NB4 (cell line): Measurements from ENCODE around the gene GNG7.

Experiments
- POLR2A ChIP-seq: IDR thresholded peaks from 2 replicates; pipeline ENCODE4 v1.6.1; 2011; ENCODE audit warnings: mild to moderate bottlenecking; ENCODE audit not compliant: insufficient read length; ENCODE audit errors: extremely low read depth
- TF ChIP-seq, protein P1 (sequence below): IDR thresholded peaks from one replicate; pipeline ENCODE4 v1.5.1; 2012; ENCODE audit warnings: low read depth, low read length

DNA sequence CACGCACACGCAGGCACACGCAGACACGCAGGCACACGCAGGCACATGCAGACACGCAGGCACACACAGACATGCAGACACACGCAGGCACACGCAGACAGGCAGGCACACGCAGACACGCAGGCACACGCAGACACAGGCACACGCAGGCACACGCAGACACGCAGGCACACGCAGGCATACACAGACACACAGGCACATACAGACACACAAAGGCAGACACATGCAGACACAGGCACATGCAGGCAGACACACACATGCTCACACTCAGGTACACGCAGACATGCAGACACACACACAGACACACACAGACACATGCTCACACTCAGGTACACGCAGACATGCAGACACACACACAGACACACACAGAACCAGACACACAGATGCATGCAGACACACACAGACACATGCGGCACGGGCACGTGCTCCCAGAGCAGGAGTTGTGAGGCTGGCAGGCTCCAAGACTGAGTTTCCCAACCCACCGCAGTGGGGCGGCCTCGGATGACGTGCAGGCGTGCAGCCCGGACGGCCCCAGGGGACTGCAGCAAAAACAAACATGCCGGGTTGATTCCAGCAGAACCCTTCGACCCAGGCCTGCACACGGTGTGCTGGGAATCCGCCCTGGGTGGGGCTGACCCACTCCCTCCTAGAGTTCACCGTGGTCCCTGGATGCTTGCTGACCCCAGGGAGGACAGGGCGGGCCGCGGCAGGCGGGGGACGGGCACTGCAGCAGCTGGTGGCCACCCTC, 126.6 kb downstream of the GNG7 start:
- TF ChIP-seq, protein P1, sequence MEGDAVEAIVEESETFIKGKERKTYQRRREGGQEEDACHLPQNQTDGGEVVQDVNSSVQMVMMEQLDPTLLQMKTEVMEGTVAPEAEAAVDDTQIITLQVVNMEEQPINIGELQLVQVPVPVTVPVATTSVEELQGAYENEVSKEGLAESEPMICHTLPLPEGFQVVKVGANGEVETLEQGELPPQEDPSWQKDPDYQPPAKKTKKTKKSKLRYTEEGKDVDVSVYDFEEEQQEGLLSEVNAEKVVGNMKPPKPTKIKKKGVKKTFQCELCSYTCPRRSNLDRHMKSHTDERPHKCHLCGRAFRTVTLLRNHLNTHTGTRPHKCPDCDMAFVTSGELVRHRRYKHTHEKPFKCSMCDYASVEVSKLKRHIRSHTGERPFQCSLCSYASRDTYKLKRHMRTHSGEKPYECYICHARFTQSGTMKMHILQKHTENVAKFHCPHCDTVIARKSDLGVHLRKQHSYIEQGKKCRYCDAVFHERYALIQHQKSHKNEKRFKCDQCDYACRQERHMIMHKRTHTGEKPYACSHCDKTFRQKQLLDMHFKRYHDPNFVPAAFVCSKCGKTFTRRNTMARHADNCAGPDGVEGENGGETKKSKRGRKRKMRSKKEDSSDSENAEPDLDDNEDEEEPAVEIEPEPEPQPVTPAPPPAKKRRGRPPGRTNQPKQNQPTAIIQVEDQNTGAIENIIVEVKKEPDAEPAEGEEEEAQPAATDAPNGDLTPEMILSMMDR: no peak
- no peak for TF ChIP-seq POLR2A
